ENCODE results near the gene CEP350.

The CEP350 gene, protein sequence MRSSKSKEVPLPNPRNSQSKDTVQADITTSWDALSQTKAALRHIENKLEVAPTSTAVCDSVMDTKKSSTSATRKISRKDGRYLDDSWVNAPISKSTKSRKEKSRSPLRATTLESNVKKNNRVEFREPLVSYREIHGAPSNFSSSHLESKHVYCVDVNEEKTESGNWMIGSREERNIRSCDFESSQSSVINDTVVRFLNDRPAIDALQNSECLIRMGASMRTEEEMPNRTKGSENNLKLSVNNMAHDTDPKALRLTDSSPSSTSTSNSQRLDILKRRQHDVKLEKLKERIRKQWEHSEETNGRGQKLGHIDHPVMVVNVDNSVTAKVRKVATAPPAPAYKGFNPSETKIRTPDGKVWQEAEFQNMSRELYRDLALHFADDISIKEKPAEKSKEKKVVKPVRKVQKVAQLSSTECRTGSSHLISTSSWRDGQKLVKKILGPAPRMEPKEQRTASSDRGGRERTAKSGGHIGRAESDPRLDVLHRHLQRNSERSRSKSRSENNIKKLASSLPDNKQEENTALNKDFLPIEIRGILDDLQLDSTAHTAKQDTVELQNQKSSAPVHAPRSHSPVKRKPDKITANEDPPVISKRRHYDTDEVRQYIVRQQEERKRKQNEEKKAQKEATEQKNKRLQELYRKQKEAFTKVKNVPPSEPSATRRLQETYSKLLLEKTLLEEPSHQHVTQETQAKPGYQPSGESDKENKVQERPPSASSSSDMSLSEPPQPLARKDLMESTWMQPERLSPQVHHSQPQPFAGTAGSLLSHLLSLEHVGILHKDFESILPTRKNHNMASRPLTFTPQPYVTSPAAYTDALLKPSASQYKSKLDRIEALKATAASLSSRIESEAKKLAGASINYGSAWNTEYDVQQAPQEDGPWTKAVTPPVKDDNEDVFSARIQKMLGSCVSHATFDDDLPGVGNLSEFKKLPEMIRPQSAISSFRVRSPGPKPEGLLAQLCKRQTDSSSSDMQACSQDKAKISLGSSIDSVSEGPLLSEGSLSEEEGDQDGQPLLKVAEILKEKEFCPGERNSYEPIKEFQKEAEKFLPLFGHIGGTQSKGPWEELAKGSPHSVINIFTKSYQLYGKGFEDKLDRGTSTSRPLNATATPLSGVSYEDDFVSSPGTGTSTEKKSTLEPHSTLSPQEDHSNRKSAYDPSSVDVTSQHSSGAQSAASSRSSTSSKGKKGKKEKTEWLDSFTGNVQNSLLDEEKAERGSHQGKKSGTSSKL (N-terminal part only)

DNA sequence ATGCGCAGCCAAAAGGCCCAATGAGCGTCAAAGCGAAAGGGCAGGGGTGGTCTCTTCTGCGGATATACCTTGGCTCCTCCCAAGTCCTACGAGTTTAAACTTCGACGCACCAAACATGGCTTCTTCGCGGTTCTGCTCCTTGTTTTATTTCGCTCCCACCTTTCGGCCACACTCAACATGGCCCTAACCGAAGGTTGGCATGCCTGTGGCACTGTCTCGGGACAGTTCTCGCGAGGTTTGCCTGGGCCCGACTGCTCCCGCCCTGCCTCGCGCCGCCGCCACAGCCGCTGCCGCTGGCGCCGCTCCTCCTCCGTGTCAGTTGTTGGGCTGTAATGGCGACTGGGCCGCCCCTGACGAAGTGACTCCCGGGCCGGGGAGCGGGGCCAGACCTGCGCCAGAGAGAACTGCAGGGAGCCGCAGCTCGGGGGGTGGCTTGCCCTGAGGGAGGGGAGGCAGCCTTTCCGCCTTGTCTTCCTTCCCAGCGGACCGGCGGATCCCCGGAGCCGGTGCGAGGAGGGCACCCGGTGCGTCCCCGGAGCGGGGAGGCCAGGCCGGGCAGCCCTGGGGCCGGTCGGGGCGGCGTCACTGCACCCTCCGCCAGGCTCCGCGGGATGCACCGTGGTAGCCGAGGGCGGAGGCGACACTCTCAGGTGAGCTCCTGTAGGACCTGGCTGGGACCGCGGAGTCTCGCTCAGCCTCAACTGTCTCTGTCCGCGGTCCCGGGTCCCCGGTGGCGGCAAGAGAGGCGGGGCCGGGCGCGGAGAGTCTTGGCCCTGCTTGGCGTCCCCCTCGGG lies at the start of gene CEP350:
TSS of gene CEP350 (plus strand) at position 318 of the 794 bp plus-strand sequence. CDS start 31,372 bp downstream, outside the sequence.
- peak; percentile 100 for DNase-seq (ENCODE audit: low spot score)

DNA sequence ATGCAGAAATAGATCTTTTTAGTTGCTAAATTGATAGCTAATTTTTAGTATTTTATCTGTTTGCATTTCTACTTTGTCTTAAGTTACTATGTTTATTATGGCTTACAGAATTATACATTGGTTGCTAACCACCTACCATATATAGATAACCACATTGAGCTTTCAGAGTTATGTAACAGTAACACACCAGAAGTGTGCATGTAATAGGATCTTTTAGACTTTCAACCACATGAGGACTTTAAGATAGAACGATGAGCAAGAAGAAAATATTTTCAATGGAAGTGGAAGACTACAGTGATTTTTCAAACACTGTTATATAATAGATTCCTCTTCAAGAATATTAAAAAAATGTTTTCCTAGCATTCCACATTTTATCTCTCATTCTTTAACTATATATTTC lies 43.7 kb upstream of the CEP350 start:
- no peak for DNase-seq (ENCODE audit: low spot score)

DNA sequence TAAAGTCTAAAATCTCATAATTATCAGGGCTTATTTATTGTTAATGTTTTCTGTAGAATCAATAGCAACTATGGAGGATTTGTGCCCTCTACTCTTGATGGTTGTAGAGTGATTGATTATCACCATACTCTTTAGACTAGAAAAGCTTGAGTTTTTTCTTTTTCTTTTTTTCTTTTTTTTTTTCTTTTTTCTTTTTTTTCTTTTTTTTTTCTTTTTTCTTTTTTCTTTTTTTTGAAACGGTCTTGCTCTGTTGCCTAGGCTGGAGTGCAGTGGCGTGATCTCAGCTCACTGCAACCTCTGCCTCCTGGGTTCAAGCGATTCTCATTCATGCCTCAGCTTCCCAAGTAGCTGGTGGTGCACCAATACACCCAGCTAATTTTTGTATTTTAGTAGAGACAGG lies 42.8 kb upstream of the CEP350 start:
- DNase-seq (ENCODE audit: low spot score) = no peak

DNA sequence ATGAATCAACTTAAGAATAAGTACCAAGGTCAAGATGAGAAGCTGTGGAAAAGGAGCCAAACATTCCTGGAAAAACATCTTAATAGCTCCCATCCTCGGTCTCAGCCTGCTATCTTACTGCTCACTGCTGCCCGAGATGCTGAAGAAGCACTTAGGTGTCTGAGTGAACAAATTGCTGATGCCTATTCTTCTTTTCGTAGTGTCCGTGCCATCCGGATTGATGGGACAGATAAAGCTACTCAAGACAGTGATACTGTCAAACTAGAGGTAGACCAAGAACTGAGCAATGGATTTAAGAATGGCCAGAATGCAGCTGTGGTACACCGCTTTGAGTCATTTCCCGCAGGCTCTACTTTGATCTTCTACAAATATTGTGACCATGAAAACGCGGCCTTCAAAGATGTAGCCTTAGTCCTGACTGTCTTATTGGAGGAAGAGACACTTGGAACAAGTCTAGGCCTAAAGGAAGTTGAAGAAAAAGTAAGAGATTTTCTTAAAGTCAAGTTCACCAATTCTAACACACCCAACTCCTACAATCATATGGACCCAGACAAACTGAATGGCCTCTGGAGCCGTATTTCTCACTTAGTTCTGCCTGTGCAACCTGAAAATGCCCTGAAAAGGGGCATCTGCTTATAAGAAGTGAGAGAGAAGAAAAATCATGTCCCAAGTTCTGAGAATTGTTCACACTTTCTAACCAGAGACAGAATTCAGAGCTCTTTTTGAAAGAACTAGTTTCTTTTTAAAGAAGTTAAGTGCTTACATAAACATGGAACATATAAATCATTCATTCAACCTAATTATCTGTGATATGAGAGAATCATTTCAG lies 36.8 kb upstream of the CEP350 start:
- DNase-seq (ENCODE audit: low spot score) = no peak

DNA sequence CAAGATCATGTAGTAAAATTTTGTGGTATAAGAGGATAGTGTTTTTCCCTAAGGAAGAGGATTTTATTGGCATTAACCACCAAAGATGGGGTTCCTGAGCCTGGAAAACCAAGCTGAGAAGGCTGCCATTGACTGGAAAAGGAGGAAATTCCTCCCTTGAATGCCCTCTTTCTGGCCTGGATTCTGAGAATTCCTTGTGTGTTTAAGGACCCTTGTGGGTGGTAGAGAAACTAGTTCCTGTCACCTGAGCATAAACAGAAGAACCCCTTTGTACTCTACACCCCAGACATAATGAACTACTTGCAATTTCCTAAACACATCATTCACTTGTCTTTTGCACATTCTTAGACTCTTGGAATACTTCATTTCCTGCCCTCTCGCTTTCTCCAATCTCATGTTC lies 33.1 kb upstream of the CEP350 start:
- no peak for DNase-seq (ENCODE audit: low spot score)

DNA sequence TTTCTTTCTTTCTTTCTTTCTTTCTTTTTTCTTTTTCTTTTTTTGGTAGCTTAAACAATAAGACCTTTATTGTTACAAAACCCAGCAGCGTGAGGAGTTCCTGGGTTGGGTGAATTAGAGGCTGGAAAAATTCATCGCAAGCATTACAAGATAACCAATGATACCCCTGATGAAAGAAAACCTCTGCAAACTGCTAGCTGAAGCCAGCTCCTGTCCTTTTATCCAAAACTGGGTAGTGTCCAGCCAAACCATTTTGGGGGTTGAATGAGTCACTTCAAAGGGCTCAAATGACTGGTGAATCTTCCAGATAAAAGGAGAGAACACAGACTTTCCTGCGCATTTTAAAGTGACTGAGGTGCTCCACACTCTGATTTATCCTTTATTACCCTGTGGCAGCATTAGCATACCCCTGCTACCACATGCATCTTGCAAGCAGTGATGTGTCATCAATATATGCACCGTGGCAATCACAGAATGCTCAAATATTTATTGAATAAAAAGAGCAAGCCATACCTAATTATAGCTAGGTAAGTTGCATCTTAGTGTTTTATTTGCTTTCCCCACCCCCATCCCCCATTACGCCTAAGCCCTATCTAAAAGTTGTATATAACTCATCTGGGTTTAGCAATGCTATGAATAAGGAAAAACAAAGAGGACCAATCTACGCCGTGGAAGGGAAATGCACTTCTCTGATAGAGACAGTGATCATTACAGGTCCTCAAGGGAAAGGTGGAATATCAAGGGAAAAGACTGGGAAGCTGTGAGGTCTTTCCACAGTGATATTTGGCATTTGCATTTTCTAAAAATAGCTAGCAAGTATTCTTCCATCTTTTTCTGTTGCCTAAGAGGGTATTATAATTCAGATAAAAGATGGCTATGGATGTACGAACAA lies 32.4 kb upstream of the CEP350 start:
- no peak for DNase-seq (ENCODE audit: low spot score)

DNA sequence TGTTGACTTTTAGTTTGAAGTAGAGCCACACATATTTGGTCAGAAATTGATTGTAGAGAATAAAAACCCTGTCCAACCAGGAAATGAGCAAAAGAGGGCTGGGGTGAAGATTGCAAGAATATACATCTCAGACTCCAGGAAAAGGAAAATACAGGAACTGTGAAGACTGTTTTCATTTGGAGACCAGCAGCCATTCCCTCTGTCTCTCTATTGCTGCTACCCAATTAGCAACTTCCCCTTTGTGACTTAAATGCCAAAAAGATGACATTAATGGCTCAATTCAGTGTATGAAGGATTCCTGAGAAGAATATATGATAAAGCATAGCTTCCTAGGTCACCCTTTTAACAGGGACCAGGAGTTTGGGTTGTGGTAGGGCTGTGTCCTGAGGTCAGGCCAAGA lies 31.6 kb upstream of the CEP350 start:
- no peak for DNase-seq (ENCODE audit: low spot score)

DNA sequence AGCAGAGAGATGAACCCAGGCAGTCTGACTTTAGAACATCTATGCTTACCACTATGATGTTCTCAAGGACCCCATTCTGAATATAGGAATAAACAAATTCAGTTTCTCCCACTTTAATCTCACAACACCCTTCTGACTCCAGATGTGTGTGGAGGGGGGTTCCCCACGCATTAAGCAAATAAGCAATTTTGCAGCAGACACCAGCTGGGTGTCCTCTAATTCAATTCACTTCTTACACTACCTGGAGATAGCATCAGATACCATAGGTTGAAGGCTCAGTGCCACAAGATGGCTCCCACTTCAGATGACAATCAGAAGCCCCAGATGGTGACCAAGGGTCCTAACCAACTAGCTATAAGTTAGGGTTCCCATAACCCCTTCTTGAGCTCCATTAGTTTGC lies 30.3 kb upstream of the CEP350 start:
- DNase-seq (ENCODE audit: low spot score) = peak; percentile 22

DNA sequence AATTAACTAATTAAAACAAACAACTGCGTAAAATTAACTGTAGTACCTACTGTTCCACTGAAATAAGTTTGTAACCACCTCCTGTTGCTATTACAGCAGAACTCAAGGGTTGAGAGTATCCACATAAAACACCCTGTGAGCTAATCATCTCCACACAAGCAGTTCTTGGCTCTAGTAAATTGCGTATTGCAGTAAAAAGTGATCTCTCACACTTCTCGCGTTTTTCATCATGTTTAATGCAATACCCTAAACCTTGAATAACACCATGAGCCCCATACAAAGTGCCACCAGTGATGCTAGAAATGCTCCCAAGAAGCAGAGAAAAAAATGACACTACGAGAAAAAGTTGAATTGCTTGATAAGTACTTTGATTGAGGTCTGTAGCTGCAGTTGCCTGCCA lies 29.3 kb upstream of the CEP350 start:
- no peak for DNase-seq (ENCODE audit: low spot score)

DNA sequence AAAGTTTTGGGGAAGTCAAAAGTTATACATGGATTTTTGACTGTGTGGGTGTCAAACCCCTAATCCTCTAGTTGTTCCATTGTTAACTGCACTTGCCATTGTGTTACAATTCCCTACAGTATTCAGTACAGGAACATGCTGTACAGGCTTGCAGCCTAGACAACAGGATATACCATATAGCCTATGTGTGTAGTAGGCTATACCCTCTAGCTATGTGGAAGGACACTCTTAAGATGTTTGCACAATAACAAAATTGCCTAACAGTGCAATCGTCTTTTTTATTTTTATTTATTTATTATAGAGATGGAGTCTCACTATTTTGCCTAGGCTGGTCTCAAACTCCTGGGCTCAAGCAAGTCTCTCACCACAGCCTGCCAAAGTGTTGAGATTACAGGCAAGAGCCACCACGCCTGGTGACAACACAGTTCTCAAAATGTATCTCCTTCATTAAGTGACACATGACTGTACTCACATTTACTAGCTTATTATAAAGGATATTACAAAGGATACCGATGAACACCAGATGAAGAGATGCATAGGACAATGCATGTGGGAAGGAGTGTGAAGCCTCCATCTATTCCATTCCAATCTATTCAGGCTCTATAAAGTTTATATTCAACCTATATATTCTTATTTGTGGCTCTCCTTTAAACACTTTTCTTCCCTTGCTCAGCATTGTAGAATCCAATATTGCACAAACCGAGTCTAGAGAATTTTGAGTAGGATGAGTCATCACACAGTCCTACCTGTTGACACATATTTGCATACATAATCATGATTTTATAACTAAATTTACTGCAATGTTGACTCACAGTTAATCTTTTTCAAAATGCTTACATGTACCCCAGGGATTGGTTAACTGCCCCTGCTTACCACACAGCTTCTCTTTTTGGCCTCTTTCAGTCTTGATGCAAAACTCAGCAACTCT lies 28.4 kb upstream of the CEP350 start:
- no peak for DNase-seq (ENCODE audit: low spot score)

DNA sequence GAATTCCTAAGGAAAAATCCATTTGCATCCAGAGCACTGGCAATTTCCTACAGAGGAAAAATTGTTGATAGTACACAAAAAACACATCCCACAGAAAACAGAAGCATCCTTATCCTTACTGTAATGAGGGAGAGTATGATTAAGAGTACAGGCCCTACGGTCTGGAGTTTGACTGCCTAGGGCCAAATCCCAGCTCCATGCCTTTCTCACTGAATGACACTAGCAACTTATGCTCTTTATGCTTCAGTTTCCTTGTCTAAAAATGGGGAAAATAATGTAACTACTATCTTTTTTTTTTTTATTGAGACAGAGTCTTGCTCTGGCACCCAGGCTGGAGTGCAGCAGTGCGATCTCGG lies 27.8 kb upstream of the CEP350 start:
- DNase-seq (ENCODE audit: low spot score) = no peak

DNA sequence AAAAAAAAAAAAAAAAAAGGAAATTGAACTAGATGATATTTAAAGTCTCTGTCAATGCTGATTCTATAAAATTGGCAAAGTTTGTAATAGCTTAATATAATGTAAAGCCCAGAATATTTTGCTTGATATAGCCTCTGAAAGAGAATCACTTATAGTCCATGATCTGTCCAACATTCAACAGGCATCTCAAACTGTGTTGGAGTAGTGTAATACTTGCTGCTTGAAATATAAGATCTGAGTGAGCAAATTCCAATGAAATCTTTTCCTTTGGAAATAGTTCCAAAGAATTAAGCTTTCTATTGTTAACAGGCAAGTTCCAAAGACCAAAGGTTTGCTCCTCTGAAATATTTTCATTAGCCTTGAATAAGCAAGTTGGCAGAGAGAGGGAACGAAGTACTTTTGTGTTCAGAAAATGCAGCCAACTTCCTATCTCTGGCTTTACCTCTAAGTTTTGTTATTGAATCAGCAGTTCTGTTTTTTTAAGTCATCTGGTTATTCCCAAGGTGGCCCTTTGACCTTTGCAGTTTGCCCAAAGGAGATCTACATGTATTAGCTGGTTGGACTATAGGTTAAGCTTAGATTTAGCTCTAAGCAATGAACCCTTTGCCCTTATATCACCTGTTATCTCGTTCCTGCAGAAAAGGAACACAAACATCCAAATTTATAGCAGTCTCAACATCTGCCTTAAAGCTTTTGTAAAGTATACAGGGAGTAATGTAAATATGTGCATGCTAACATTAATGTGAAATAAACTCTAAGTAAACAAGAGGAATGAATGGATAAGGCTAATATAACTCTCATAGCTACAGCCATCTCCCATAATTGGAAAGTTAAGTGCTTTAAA lies 24.4 kb upstream of the CEP350 start:
- DNase-seq (ENCODE audit: low spot score) = no peak

DNA sequence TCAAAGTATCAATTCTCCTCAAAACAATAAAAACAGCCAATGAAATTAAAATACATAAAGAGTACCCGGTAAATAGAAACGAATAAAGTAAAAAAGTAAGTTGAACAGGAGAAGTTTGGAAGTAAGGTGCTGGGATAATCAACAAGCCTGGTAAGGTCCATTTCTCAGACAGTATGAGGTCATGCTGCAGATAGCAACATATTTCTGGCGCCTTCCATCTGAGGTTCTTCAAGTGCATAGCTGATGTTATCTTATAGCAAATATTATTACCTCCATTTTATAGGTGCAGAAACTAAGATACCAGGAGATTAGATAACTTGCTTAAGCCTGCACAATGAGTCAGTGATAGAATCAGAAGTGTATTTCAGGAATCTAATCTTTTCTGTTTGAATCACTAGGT lies 23.7 kb upstream of the CEP350 start:
- DNase-seq (ENCODE audit: low spot score) = no peak

DNA sequence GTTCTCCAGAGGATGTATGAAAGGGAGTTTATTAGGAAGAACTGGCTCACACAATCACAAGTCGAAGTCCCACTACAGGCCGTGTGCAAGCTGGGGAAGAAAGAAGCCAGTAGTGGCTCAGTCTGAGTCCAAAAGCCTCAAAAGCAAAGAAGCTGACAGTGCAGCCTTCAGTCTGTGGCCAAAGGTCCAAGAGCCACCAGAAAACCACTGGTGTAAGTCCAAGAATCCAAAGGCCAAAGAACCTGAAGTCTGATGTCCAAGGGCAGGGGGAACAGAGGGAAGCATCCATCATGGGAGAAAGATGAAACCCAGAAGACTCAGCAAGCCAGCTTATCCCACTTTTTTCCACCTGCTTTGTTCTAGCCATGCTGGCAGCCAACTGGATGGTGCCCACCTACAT lies 21.4 kb upstream of the CEP350 start:
- DNase-seq (ENCODE audit: low spot score) = no peak

DNA sequence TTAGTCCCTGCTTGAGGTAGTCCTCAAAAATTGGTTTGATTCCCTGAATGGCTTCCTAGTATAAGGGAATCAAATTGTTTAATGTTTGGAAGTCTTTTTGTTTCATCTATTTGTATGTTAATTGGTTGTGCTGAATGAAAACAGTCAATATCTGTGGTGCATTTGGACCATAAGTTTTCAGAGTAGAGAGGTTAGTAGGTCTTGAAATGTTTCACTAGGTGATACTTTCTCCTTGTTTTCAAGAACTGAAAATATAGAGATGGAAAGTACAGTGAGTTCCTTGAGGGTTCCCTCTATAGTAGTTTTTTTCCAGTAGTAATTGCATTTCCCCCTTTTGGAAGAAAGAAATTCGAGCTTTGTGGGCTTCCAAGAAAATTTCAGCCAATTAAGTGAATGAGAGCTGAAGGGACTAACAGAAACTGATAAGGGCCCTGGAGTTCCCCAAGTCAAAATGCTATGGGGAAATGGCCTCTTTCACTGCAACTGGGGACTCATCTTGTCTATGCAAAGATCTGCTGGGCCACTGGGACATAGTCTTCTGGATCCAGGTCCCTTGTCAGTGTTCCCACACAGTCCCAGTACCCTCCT lies 18.6 kb upstream of the CEP350 start:
- no peak for DNase-seq (ENCODE audit: low spot score)

DNA sequence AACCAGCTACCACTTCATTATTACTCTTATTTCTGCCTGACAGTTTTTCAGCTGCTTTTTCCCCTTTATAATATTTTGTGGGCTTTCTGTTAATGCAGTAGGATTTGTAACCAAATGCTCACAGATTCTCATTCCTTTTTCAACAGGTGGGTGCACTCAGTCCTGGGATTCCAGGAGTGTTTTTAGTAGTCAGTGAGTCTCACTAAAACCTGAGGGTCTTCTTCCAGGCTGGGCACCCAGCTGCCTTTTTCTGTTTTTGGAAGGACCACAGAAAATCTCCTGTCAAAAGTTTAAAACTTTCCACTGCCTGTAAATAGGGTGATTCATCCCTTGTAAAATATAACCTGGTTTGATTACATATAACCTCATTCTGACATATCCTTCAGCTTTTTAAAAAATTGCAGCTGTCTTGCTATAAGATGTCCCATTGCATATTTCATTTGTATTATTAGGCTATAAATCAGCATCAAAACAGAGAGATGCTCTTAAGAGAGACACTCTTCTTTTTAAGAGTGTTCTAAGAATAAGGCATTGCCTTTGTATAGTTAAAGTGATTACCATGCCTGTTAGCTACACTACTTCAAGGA lies 16.8 kb upstream of the CEP350 start:
- DNase-seq (ENCODE audit: low spot score) = no peak

DNA sequence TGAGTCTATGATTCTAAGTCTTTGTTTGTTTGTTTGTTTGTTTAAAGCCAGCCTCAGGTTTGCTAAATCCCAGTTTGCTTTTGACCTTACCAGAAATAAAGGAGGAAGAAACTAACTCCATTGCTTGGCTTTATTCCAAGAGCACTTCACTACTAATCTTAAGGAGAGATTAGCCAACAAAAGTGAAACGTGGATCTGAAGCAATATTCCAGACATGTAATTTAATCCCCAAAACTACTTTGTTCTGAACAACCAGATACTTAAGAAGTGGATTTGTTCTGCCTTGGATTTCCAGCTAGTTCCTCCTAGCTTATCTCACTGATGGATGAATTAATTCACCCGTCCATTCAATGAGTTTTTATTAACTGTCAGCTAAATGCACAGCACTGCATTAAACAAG lies 15.9 kb upstream of the CEP350 start:
- no peak for DNase-seq (ENCODE audit: low spot score)

Data from NAMALWA (cell line).